Suprapubic skin (tissue), 3 donors: ENCODE data around the gene ARRDC3.

Source experiments
- POLR2AphosphoS5 ChIP-seq, 3 donors: sonication (generic); formaldehyde crosslinking; IDR thresholded peaks; one replicate each; pipeline ENCODE4 v1.6.1; 2017; ENCODE audit warnings: antibody characterized with exemption in 3 of 3
- TF ChIP-seq, protein P1 (sequence below), 2 donors: fragments of 200-600 bp in 1 of 2; fragments of 450-650 bp in 1 of 2; sonication (generic) in 1 of 2; IDR thresholded peaks; one replicate each; pipeline ENCODE4 v1.5.1; 2016 to 2019; ENCODE audit warnings: antibody characterized with exemption in 2 of 2, mild to moderate bottlenecking in 1 of 2, moderate library complexity in 1 of 2

DNA sequence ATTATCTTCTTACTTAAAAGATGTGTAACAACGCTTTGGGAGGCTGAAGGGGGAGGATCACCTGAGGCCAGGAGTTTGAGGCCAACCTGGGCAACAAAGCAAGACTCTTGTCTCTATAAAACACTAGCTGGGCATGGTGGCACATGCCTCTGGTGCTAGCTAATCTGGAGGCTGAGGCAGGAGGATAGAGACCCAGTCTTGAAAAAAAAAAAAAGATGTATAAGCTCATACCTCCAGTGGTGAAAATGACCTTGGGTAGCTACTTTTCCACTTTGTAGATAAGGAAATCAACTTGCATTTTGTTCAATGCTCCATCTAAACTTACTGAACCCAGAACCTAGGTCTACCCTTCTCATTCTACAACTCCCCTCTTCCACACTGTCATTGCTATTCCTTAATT is 16.6 kb downstream of the ARRDC3 start:
- TF ChIP-seq, protein P1, sequence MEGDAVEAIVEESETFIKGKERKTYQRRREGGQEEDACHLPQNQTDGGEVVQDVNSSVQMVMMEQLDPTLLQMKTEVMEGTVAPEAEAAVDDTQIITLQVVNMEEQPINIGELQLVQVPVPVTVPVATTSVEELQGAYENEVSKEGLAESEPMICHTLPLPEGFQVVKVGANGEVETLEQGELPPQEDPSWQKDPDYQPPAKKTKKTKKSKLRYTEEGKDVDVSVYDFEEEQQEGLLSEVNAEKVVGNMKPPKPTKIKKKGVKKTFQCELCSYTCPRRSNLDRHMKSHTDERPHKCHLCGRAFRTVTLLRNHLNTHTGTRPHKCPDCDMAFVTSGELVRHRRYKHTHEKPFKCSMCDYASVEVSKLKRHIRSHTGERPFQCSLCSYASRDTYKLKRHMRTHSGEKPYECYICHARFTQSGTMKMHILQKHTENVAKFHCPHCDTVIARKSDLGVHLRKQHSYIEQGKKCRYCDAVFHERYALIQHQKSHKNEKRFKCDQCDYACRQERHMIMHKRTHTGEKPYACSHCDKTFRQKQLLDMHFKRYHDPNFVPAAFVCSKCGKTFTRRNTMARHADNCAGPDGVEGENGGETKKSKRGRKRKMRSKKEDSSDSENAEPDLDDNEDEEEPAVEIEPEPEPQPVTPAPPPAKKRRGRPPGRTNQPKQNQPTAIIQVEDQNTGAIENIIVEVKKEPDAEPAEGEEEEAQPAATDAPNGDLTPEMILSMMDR (IDR thresholded peaks at IDR 0.05), result no peak
- no peak for TF ChIP-seq POLR2AphosphoS5 (IDR thresholded peaks at IDR 0.05)
